OCI-LY3 (cell line): Measurements from ENCODE around the gene GPNMB.

Experiments
- EZH2phosphoT487 ChIP-seq: fragments of 200-600 bp; shearing (Covaris generic); IDR thresholded peaks from 2 replicates; pipeline ENCODE4 v1.6.1; 2018; ENCODE audit warnings: antibody characterized with exemption, mixed run types, low read depth
- TF ChIP-seq, protein P1 (sequence below): fragments of 200-600, 300-600 bp; sonication (generic); IDR thresholded peaks from 2 replicates; pipeline ENCODE4 v1.5.1; 2014; ENCODE audit warnings: antibody characterized with exemption, low read length, low read depth

DNA sequence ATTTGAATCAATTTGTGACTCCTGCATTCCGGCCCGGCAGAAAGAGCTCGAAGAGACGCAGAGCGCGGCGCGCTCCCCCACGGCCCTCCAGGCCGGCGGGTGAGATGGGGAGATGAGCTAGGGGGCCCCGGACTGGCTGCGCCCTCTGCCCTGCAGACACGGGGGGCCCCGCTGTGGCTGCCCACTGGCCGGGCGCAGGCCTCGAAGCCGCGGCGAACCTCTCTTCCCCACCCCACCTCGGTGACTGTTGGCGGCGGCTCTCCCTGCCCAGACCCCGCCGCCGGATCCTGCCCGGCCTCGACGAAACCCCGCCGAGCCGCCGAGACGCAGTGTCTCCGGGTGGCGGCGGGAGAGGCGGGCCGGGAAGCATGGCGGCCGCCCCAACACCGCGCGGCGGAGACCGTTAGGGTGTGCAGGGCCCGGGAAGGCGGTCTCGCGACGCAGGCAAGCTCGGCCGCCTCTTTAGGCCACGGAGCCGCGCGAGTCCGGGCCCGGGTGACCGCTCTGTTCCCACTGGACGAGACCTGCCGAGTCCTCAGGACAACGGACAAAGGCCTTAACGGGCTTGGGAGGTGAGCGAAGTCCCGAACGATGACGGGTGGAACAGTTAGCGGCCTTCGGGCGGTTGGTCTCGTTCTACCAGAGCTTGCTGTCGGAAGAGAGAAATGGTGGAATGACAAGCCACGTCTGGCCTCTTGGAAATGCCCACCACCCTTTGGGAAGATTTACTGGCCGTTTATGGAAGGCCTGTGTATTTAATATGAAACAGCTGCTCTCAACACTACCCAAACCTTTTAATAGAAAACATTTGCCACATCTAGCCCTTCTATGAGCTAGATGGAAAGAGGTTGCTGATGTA is 40.4 kb upstream of the GPNMB start:
- TF ChIP-seq EZH2phosphoT487 = no peak
- TF ChIP-seq, protein P1, sequence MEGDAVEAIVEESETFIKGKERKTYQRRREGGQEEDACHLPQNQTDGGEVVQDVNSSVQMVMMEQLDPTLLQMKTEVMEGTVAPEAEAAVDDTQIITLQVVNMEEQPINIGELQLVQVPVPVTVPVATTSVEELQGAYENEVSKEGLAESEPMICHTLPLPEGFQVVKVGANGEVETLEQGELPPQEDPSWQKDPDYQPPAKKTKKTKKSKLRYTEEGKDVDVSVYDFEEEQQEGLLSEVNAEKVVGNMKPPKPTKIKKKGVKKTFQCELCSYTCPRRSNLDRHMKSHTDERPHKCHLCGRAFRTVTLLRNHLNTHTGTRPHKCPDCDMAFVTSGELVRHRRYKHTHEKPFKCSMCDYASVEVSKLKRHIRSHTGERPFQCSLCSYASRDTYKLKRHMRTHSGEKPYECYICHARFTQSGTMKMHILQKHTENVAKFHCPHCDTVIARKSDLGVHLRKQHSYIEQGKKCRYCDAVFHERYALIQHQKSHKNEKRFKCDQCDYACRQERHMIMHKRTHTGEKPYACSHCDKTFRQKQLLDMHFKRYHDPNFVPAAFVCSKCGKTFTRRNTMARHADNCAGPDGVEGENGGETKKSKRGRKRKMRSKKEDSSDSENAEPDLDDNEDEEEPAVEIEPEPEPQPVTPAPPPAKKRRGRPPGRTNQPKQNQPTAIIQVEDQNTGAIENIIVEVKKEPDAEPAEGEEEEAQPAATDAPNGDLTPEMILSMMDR = no peak
